ENCODE measurements around the gene CD68. TPM values are rescaled to one million over a fixed set of nuclear protein-coding genes. Genes with fewer than 3 reads are reported as not detected.

CD68 gene
- total RNA-seq, 1 donor from 2014 or later = 398 TPM

DNA sequence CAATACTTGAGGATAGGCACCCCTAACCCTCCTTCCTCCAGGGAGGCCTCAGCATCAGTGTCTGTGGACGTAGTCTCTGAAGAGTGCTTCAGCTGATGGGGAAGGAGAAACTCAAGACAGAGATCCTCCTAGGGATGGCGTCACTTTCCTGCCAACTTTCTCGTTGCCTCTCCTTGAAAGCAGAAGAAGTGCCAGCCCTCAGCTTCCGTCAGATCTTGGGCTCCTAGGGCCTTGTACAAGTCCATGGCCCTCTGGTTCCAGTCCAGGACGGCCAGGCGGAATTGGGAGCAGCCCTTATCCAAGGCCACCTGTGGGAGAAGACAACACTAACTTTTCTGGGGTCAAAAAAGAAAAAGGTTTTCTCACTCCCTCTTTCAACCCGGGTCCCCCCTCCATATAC lies 46.9 kb downstream of the CD68 start:
- Histone ChIP-seq H3K27me3 (no peaks in the 10 kb centered on the region), H3K4me3 (no peak overlapping the region), H3K36me3 (peaks cover 8% of the 10 kb centered on the region), H3K4me1 (peaks cover 7% of the 10 kb centered on the region), H3K9me3 (no peaks in the 10 kb centered on the region), H3K27ac (no peak overlapping the region)
- TF ChIP-seq, protein P1, sequence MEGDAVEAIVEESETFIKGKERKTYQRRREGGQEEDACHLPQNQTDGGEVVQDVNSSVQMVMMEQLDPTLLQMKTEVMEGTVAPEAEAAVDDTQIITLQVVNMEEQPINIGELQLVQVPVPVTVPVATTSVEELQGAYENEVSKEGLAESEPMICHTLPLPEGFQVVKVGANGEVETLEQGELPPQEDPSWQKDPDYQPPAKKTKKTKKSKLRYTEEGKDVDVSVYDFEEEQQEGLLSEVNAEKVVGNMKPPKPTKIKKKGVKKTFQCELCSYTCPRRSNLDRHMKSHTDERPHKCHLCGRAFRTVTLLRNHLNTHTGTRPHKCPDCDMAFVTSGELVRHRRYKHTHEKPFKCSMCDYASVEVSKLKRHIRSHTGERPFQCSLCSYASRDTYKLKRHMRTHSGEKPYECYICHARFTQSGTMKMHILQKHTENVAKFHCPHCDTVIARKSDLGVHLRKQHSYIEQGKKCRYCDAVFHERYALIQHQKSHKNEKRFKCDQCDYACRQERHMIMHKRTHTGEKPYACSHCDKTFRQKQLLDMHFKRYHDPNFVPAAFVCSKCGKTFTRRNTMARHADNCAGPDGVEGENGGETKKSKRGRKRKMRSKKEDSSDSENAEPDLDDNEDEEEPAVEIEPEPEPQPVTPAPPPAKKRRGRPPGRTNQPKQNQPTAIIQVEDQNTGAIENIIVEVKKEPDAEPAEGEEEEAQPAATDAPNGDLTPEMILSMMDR (IDR thresholded peaks at IDR 0.05) = no peak
- ATAC-seq (peak; percentile 46), DNase-seq (no peak)
- intact Hi-C loops (cut with DNase I) = no loop called here

DNA sequence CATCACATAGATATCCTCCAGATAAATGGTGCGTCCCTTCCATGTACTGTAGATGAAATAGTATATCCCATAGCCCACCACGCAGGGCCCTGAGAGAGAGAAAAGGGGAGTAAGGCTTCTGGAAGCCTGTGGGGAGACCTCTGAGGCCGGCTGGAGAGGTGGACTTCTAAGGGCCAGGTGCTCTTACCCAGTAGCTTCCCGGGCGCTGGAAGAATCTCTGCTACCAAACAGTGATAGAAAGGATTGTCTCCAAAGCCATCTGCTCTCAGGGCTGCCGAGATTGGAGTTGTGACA lies 47.5 kb downstream of the CD68 start:
- TF ChIP-seq, protein P1 (IDR thresholded peaks at IDR 0.05) = no peak
- intact Hi-C loops (cut with DNase I) = no loop called here

DNA sequence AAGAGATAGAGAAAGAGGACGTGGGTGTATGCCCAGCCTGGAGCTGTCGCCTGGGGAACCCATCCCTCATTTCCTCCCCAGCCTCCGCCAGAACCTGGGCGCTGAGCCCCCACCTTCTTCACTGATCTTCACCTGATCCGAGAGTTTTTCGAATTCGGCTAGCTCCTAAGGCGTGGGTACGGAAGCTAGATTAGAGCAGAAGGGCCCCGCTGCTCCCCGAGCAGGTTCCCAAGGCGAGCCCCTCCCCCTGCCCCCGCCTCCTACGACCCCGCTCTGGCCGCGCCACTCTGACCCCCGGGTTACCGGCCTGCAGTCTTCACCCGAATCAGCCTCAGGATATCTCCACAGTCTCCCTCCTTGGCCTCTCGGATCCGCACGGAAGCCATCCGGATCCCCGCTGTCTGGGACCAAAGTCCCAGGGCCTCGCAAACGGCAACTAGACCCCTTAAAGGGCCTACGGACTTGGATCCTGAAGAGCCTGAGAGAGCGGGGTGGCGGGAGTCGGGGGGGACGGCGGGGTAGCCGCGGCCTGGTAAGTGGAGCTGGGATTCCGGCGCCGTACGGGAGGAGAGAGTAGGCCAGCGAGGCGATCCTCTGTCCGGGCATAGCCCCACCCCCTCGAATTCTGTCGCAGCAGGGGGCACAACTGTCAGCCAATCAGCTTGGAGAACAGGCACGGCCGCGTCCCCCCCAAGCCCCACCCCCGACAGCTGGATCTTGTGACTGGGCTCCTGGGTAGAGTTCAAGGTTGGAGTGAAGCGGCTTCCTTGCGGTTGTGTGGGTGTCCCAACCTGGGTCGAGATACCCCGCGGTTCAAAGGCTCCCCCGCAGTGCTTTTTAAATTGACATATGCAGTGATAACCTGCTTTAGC lies 48.0 kb downstream of the CD68 start, which contains the start of gene SAT2:
Gene SAT2, minus strand, starts transcription at position 572 of the 872 bp plus-strand sequence. Its CDS starts 186 bp downstream, at position 386.
- H3K27ac ChIP-seq = peak within 1 kb of the TSS; percentile 89
- intact Hi-C loops (cut with DNase I) = no loop called here
- H3K4me1 ChIP-seq = peaks cover 7% of the 10 kb centered on the region
- peaks cover 8% of the 10 kb centered on the region for H3K36me3 ChIP-seq
- H3K4me3 ChIP-seq = peak within 1 kb of the TSS; percentile 86
- H3K9me3 ChIP-seq = no peaks in the 10 kb centered on the region
- TF ChIP-seq, protein P1 (IDR thresholded peaks at IDR 0.05) = no peak
- no peaks in the 10 kb centered on the region for H3K27me3 ChIP-seq
- ATAC-seq (peak; percentile 97), DNase-seq (peak; percentile 96)

More for the DNA sequence above, 47.5 kb downstream of the CD68 start:
- H3K27me3 ChIP-seq = no peaks in the 10 kb centered on the region
- peak overlapping the region; percentile 89 for H3K27ac ChIP-seq
- DNase-seq (no peak), ATAC-seq (no peak)
- H3K4me3 ChIP-seq = peak overlapping the region; percentile 86
- peaks cover 8% of the 10 kb centered on the region for H3K36me3 ChIP-seq
- peaks cover 7% of the 10 kb centered on the region for H3K4me1 ChIP-seq
- no peaks in the 10 kb centered on the region for H3K9me3 ChIP-seq

DNA sequence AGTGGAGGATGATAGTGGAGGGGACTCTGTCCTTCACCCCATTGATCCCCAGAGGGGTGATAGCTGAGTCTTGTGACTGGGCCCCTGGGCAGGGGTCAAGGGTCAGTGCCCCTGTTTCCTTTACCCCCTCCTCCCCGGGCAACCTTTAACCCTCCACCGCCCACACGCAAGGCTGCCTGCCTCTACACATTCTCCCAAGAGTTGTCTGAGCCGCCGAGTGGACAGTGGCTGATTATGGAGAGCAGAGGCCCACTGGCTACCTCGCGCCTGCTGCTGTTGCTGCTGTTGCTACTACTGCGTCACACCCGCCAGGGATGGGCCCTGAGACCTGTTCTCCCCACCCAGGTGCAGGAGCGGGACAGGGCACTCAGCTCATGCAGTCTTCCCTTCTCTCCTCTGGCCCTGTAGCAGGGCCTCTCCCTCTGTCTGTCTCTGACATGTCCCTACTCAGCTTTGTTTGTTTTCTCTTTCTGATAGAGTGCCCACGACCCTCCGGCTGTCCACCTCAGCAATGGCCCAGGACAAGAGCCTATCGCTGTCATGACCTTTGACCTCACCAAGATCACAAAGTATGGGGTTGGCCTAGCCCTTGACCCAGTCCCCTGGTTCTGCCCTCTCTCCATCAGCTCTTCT lies 50.6 kb downstream of the CD68 start, which contains the start of gene SHBG:
Gene SHBG, plus strand, starts transcription at position 197 of the 633 bp plus-strand sequence. Its CDS starts 38 bp downstream, at position 235.
- Histone ChIP-seq H3K27me3 (no peaks in the 10 kb centered on the region), H3K4me3 (no peak within 1 kb of the TSS), H3K9me3 (no peaks in the 10 kb centered on the region), H3K27ac (no peak within 1 kb of the TSS), H3K4me1 (peaks cover 7% of the 10 kb centered on the region), H3K36me3 (peaks cover 8% of the 10 kb centered on the region)
- DNase-seq (no peak), ATAC-seq (no peak)
- intact Hi-C loops (cut with DNase I) = no loop called here
- TF ChIP-seq, protein P1 (IDR thresholded peaks at IDR 0.05) = no peak

Other genes with a start within 250 kb of the CD68 start
- 23.2 TPM for gene ACAP1, start 243.1 kb upstream of the CD68 start, total RNA-seq
- 8.9 TPM for gene KCTD11, start 227.5 kb upstream of the CD68 start, total RNA-seq
- gene TMEM95, start 224.5 kb upstream of the CD68 start, total RNA-seq = not detected
- 5.8 TPM for gene TNK1, start 198.5 kb upstream of the CD68 start, total RNA-seq
- 30.3 TPM for gene PLSCR3, start 185.1 kb upstream of the CD68 start, total RNA-seq
- 45.2 TPM for gene TMEM256, start 175.5 kb upstream of the CD68 start, total RNA-seq
- gene NLGN2, start 171.8 kb upstream of the CD68 start, total RNA-seq = 11.7 TPM
- gene SPEM1, start 159.3 kb upstream of the CD68 start, total RNA-seq = not detected
- gene SPEM2, start 154.0 kb upstream of the CD68 start, total RNA-seq = not detected
- gene SPEM3, start 150.8 kb upstream of the CD68 start, total RNA-seq = not detected
- 7.4 TPM for gene TMEM102, start 144.2 kb upstream of the CD68 start, total RNA-seq
- 1.1 TPM for gene FGF11, start 140.1 kb upstream of the CD68 start, total RNA-seq
- gene CHRNB1, start 134.6 kb upstream of the CD68 start, total RNA-seq = 10.1 TPM
- 84.7 TPM for gene ZBTB4, start 100.0 kb upstream of the CD68 start, total RNA-seq
- gene SLC35G6, start 98.2 kb upstream of the CD68 start, total RNA-seq = not detected
- 105 TPM for gene POLR2A, start 95.3 kb upstream of the CD68 start, total RNA-seq
- 75.7 TPM for gene TNFSF12, start 30.6 kb upstream of the CD68 start, total RNA-seq
- 101 TPM for gene TNFSF13, start 20.9 kb upstream of the CD68 start, total RNA-seq
- gene SENP3, start 17.7 kb upstream of the CD68 start, total RNA-seq = 57.6 TPM
- gene MPDU1, start 4.2 kb downstream of the CD68 start, total RNA-seq = 58.2 TPM
- 0.67 TPM for gene SOX15, start 10.5 kb downstream of the CD68 start, total RNA-seq
- 39.3 TPM for gene FXR2, start 35.3 kb downstream of the CD68 start, total RNA-seq
- gene SAT2, start 48.2 kb downstream of the CD68 start, total RNA-seq = 81.7 TPM
- gene SHBG, start 50.5 kb downstream of the CD68 start, total RNA-seq = 0.87 TPM
- gene ATP1B2, start 71.3 kb downstream of the CD68 start, total RNA-seq = 4.8 TPM
- gene TP53, start 107.9 kb downstream of the CD68 start, total RNA-seq = 41.7 TPM
- 5.7 TPM for gene WRAP53, start 108.8 kb downstream of the CD68 start, total RNA-seq
- gene EFNB3, start 125.6 kb downstream of the CD68 start, total RNA-seq = 0.32 TPM
- 0.58 TPM for gene DNAH2, start 138.1 kb downstream of the CD68 start, total RNA-seq

Data from upper lobe of right lung (tissue), 1 donor.